Activated effector memory CD4-positive, alpha-beta T cell treated with anti-CD3 and anti-CD28 coated beads, Interleukin-2, amount 50 U/mL, for 16 hours (primary cell): ENCODE data around the gene ENPP6.

Experiments used
- DNase-seq: peaks from one replicate; pipeline ENCODE4 v3.0.0-alpha.2; 2020

The ENPP6 gene

DNA sequence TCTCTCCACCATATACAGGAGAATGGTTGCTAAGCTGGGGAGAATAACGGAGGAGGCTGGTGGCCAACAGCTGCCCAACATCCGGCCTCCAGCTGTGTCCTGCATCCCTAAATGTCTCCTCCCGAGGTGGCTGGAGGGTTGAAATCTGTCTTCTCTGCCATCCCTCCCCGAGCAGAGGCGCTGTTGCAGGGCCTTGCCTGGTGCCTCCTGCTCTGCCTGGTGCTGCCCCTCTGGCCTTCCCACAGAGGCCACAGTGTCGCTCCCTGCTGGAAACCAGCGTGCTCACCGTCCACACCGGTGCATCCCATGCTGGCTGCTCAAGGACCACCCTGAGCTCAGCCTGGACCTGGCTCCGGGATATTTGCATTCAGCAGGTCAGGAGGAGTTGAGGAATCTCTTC, 115.2 kb downstream of the ENPP6 start:
- no peak for DNase-seq

DNA sequence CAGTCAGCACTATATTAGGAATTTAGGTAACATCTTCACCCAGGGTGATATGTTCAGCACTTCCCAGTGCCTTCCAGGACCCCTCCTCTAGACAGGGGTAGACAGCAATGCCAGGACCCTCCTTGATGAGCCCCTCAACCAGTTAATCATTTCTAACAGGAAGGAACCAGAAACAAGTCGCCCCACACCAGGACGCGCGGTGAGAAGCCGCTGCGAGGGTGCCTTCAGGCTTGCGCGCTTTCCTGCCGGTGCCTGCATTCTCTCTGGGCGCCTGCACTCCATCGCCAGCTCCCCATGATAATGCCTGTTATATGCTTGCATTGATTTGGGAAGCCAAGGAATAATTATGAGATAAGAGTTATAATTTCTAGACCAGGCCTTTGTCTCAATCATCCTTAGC, 116.0 kb downstream of the ENPP6 start:
- DNase-seq: no peak

DNA sequence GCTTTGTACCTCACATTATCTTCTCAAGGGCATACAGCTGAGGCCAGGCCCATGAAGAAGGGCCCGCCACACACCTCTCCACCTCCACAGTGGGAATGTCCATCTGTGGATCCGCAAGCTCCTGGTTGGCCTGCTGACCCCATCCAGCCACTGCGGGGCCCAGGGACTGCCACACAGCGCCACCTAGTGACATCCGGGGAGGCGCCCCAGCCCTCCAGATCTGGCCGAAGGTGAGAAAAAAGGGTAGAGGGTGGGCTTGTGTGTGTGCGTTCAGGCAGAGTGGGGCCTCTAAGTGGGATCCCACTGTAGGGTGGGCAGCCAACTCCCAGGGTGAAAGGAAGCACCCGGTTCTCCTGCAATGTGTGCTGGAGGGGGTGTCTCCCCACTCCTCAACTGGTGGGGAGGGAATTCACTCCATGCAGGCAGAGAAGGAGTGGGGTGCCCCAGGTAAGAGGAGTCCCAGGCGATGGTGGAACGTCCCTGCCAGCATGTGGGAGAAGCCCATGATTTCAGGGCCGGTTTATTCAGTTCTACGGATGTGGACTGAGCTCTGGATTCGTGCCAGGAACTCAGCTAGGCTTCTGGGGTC, 117.3 kb downstream of the ENPP6 start:
- DNase-seq: peak; percentile 78

DNA sequence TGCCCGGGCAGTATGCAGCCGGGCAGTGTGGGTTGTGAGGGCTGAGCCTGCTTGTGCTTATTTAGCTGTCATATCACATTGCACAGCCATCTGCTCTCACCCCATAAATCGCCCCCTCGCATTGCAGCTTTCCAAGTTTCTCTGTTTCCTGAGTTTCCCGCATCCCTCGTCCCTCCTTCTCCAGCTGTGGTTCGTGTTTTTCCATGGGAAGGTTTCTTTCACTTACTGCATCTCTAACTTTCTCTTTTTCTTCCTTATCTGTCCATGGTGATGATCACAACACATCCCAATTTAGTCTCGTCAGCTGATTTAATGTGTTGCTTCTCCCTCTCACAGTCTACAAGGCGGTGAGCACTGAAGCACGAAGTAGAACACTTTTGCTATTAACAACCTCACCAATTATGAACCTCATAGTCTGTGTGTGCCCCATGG, 118.1 kb downstream of the ENPP6 start:
- DNase-seq: no peak

DNA sequence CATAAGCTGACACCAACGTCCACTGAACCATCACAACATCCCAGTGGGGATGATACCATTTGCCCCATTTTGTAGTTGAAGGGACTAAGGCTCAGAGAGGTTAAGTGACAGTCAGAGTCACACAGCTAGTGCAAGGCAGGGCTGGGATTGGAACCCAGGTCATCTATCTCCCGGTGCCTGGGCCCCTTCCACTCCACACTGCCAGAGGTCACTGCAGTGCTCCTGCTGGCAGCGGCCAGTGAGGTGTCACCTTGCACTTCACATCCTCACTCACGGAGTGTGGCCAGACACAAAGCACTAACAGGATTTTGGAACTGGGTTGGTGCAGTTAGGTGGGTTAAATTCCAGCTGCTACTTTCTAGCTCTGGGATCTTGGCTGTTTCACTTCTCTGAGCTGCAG, 118.7 kb downstream of the ENPP6 start:
- DNase-seq: no peak

DNA sequence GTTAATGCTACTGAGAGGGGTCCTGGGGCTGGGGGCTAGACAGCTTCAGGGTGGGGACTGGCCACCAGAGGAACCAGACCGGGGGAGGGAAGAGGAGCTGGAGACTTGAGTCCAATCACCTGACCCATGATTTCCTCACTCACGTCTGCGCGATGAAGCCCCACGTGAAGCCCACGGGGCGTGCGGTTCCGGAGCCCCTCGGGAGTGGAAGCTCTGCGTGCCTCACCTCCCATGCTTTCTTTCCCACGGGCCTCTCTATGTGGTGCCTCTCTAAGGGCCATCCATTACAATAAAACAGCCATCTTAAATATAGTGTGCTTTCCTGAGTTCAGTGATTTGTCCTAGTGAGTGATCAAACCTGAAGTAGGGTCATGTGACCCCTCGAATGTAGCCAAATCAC, 119.9 kb downstream of the ENPP6 start:
- DNase-seq: no peak

DNA sequence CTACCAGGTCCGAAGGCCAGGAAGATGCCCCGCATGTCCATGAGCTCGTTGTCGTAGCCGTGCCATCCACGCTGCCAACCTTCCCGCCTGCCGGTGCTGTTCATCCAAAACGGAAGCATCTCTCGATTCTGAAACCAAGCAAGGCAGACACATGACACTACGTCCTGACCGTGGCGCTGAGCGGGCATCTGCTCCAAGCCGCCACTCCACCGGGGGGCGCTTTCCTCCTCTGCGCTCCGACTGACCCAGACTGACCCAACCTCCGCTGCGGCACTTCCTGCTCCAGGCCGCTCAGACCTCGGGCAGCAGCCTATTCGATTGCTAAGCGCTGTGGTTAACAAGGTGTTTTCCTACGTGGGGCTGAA, 120.5 kb downstream of the ENPP6 start:
- no peak for DNase-seq

DNA sequence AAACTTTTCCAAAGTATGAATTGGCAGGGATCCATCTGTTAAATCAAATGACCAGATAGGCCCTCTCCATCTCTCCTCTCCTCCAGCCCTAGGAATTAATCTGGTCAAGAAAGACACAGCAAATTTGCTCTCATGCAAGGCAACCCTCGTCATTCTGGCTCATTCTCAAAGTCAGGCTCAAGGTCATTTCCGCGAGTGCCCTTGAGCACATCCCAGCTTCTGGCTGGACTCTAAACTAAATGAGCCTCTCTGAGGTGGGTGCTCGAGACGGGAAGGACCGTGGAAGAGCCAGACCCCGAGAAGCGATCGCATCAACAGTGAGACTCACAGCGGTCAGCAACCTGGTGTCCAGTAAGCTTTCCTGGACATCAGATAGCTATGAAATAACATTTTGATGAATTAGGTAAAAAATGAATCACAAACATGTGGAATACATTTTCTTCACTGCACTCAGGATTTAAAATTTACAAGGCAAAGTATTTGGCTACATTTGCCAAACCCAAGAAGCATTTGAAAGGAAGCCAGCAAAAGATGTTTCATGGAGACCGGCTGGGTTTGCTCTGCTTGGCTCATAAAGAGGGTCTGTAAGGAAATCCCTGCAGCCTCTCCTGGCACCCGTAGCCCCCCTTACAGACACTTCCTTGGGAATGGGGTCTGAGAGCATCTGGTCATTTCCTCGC, 121.0 kb downstream of the ENPP6 start:
- DNase-seq: no peak

DNA sequence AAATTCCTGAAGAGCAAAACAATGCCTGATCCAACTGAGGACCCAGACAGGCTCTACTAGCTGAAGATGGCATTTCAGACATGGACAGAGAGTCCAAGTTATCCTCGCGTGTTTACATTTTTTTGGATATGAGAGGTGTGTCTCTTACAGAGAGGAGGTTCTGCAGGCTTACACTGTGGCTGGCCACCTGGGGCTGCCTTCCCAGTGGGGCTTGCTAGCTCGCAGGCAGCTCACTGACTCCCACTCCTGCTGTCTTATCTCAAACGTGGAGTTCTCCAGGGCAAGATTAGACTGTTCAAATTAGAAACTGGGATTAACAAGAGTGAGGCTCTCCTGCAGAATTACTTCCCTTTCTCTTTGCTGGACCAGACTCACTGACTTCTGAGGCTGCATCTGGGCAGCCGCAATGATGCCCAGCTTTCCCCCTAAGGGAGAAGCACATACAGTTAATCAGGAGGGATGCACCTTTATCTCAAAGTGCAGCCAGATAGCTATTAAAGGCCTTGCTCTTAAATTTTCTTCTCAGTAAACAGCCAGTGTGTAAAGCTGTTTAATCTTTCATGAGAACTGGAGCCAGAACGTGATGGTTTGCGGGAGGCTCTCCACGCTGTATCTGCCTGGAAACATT, 123.0 kb downstream of the ENPP6 start:
- no peak for DNase-seq

DNA sequence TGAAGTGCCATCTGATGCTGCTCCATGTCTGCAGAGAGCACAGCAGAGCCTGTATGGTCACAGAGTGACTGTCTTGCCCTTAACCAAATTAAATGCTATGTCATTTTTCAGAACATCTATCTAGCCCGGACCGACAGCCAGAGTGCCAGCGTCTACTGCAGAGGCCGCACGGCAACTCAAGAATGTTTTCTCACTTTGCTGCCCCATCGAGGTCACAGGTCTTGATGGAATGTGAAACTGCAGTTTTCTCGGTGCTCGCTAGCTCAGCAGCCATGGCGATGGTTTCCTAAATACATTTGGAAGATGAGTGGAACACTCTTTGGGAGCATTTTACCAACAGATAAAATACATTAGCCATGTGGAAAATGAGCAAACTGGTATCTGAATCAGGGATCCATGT, 125.7 kb downstream of the ENPP6 start:
- no peak for DNase-seq

DNA sequence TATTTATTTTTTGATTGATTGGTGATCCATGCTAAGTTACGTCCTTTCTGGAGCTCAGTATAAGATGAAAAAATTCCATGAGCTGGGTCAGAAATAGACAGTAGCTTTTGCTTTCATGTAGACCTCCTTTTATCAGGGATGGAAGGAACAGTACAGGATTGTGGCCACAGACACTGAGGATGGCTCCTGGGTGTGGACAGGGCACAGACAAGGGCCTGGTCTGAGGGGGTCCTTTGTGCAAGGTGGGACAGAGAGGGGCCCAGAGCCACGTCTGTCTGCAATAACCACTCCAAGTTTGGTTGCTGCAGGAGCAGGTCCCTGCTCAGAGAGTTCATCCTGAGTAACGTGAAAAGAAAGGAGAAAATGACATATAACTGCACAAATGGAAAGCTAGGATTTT, 127.1 kb downstream of the ENPP6 start:
- no peak for DNase-seq

DNA sequence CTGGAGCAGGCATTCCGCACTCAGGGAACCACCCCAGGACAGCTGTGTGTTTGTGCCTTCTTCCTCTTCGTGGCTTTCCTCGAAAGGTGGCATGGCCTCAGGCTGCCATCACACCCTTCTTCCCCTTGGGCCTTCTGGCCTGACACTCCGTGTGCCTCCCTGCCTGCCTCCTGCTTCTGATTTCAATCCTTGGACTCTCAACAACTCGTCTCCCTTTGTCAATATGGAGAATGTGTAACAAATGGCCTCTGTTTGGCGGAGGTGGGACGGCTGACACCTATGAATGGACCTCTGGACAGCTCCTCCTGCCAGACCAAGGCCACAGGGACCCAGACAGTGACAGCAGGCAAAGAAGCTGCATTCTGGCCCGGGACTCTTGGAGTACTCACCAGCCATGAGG, 137.0 kb downstream of the ENPP6 start:
- DNase-seq: no peak

DNA sequence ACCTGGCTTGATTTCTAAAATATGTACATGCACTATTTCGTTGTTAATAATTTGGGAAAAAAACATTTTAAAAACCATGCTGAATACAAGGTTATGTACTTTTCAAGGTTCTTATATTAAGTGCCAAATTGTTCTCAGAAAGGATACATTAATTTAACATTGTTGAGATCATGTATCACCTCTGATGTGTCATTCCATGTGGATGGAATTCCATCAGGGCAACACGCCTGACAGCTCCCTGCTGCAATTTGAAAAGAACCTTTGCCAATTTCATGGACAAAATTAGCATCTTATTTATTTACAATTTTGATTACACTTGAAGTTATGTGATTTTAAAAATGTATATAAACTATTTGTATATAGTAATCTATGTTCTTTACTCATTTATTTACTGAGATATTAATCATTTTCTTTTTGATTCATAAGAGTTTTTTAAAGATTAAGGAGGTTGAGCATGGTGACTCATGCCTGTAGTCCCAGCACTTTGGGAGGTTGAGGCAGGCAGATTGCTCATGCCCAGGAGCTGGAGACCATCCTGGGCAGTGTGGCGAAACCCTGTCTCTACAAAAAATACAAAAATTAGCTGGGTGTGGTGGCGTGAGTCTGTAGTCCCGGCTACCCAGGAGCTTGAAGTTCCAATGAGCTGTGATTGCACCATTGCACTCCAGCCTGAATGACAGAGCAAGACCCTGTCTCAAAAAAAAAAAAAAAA, 142.8 kb downstream of the ENPP6 start:
- DNase-seq: no peak

DNA sequence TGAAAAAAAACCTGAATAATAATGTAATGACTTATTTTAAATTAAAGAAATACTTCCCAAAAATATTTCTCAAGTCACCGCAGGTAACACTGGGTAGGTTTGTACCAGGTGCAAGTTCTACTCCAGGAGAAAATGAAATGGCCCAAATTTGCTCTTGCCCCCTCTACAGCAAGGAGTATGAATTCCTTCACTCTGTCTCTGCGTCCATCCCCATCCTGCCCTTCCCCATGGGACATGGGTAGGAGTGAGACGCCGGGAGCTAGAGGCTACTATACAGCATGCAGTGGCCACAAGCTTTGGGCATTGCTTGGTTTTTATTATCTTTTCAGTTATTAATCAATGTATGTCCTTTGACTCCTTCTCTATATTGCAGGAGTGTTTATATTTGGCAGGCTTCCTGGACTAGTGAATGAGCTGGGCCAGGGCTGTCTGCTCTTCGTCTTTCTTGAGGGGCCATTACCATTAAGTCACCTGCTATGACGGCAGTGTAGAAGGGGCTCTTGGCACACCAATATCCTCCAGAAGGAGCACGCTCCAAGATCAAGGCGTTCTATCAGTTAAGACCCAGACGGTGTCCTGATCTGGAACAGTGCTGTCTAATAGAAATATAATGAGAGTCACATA, 149.6 kb downstream of the ENPP6 start:
- DNase-seq: no peak

DNA sequence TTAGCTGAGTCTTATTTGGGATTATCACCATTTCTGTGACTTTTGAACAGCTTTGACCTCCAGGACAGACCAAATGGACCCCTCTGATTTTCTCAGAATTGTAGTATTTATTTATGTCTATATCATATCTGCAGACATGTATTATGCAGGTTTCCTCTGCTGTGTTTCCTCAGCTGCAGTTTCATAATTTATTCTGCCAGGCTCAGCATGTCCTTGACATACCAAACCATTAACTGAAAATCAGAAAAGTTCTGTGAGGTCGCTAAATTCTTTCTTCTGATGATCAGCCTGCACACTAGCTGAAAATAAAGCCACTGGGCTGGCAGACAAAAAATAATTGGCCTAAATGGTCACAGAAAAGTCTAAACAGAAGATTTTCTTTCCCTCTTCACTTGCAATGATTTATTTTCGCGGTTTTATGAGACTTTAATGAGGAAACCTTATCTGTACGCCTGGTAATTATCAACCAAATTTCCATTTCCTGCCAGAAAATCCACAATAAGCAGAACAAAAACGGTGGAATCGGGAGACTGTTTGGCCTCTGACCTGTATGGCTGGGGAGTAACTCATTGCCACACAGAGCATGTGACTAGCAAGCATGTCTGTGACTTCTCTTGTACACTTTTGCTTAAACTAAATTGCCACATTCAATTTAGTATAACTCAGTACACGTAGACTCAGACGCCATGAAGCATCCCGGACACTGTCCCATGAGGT, 150.9 kb downstream of the ENPP6 start:
- DNase-seq: no peak

DNA sequence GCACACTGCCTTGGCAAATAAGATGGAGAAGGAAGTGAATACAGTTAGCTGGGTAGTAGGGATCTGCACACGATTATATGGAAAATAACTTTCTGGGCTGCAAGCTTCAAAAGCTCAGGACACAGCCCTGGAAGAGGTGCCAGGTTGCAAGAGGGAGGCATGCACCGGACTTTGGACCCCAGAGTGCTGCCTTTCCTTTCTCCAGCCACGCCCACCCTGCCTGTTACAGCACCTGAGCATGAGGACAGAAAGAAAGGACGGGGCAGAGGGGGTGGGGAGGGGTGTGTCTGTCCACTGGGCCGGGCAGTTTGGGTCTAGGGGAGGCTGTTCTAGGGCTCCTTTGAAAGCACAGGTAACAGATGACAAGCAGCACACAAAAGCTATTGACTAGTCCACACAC, 152.8 kb downstream of the ENPP6 start:
- DNase-seq: no peak

DNA sequence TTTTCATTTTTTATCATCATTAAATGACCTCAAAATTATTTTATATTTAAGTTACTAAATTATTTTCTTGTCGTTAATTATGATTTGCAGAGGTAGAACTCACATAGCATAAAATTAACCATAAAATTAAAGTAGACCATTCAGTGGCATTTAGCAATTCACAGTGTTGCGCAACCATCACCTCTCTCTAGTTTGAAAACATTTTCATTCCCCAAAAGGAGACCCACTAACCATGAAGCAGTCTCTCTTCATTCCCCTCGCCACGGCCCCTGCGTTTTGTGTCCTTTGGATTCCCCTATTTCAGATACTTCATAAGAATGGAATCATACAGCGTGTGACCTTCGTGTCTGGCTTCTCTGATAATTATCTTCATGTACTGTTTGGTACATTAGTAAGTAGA, 154.9 kb downstream of the ENPP6 start:
- DNase-seq: no peak

DNA sequence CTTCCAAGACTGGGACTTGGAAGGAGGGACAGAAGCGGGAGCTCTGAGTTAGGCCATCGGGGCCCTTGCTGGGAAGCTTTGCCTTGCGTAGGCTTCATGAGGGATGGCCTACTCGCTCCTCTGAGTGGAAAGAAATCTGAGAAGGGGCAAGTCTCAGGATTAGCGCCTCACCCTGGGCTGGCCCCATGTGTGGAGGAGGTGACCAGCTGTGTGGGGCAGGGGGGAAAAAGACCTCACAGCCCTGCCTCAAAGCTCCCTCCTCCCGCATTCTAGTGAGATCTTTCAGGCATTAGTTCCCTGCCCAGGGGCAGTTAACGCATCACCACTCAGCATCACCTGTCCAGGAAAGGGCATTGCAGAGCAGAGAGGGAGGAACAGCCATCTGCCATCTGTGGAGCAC, 156.1 kb downstream of the ENPP6 start:
- DNase-seq: no peak

DNA sequence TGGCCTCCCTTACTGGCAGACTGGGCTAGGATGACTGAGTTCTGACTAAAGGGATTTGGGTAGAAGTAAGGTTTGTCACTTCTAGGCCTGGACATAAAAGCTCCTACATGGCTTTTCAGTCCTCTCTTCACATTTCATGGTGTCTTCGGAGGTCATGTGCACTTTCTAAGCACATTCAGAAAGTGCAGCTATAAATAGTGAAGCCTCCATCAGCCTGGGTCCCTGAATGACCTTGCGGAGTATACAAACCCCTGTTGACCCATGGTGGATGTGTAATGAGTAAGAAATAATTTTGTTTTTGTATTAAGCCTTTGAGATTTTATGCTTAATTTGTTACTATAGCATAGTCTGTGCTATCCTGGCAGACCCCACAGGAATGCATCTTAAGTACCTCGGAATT, 158.6 kb downstream of the ENPP6 start:
- DNase-seq: no peak

DNA sequence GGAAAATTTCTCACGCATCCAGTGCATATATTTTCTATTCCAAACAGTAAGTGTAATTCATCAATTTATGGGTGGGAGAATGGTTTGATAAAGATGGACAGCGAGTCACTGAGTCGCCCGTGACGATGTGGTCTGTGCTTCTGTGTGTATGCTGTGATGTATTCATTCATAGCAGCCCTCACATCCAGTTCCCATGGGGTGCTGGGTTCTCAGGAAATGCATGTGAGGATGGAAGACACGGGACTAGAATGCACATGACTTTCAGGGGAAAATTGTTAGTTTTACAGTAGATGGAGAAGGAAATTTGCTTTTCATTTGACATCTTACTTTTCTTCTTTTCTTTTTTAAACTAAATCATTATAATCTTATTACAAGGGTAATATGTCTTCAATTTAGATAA, 159.6 kb downstream of the ENPP6 start:
- DNase-seq: no peak

DNA sequence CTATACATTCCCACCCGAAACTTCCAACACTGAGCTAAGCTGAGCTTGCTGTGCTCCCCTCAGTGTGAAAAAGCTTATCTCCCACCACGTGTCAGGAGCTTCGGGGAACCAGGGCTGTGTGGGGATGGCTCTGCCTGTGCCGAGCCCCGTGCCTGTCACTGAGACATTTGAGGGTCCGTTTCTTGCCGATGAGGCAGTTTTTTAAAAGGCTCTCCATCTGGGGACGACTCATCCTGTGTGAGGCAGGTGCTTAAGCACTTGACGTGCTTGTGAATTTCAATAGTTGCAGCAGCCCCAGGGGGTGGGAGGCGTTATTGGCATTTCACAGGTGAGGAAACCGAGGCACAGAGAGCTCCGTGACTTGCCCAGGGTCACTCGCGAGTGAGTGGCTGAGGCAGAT, 160.8 kb downstream of the ENPP6 start:
- DNase-seq: no peak

DNA sequence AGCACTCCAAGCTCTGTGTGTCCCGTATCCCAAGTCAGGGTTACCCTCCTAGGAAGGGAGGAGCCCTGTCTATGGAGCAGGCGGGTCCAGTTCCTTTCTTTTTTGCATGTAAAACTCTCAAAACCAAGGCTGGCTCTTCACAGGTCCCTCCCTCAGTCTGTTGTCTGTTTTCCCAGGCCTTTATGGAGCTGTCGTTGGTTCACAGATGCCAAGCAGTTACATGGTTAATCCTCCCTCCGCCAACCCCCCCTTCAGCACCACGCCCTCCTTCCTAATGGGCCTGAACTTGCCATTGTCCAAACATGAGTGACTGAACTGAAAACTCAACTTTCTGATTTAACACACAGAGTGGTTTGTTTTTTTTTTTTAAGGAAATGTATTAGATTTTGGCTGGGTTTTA, 164.2 kb downstream of the ENPP6 start:
- no peak for DNase-seq

DNA sequence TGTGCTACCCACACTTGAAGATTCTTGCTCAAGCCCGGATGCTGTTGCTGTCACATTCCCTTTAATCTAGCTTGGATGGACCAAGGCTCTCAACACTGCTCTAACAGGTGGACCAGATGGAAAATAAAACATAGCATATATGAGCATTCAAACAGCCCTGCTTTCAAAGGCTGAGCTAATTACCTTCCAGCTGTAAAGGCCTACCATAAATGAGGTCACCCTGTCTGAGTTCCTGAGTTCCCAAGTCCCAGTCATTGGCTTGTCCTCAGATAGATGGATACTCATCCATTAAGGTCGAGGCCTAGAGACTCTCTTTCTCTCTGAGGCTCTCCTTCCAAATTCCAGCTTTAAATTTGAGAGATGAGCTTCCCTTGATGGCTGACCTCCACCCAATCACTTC, 165.1 kb downstream of the ENPP6 start:
- no peak for DNase-seq
